Stimulated activated CD4-positive, alpha-beta T cell treated with anti-CD3 and anti-CD28 coated beads, TNF-alpha, amount 100 ng/mL, for 1 hour (primary cell): ENCODE data around the gene HOOK2.
A peak's percentile ranks its signal among the peaks of the same experiment; 100 is the strongest.

Experiments
- DNase-seq, 3 donors: peaks; one replicate each; pipeline ENCODE4 v3.0.0-alpha.2; 2020; ENCODE audit warnings: low read depth in 3 of 3, low spot score in 1 of 3

Gene HOOK2

GRCh38 chr19:12793290-12794195 lies 18.2 kb upstream of the HOOK2 start:
- peak; percentile 90 to 94 (median 93) for DNase-seq

- no peak for DNase-seq
Measured at GRCh38 chr19:12792853-12793289, 17.5 kb upstream of the HOOK2 start.

- DNase-seq: peak in 2 of 3 donors; percentile 51 to 61
Measured at GRCh38 chr19:12792051-12792852, 16.9 kb upstream of the HOOK2 start.

- DNase-seq: peak; percentile 93 to 99 (median 98)
Measured at GRCh38 chr19:12791345-12792050, 16.1 kb upstream of the HOOK2 start, which contains the start of gene JUNB. JUNB (plus strand) TSS chr19:12791486; CDS start chr19:12791772, 286 bp downstream.

- DNase-seq: no peak
Measured at GRCh38 chr19:12790628-12791344, 15.4 kb upstream of the HOOK2 start.

GRCh38 chr19:12789904-12790619 lies 14.7 kb upstream of the HOOK2 start:
- peak; percentile 68 to 87 (median 81) for DNase-seq

GRCh38 chr19:12789098-12789903 lies 13.9 kb upstream of the HOOK2 start:
- no peak for DNase-seq

- no peak for DNase-seq
Measured at GRCh38 chr19:12788682-12789097, 13.3 kb upstream of the HOOK2 start.

- no peak for DNase-seq
Measured at GRCh38 chr19:12788042-12788681, 12.8 kb upstream of the HOOK2 start.

GRCh38 chr19:12787458-12787857 lies 12.1 kb upstream of the HOOK2 start:
- DNase-seq: no peak

GRCh38 chr19:12786952-12787351 lies 11.6 kb upstream of the HOOK2 start:
- DNase-seq: no peak

GRCh38 chr19:12786141-12786870 lies 11.0 kb upstream of the HOOK2 start:
- no peak for DNase-seq

GRCh38 chr19:12785431-12786031 lies 10.2 kb upstream of the HOOK2 start:
- DNase-seq: no peak

GRCh38 chr19:12784871-12785430 lies 9.6 kb upstream of the HOOK2 start:
- no peak for DNase-seq

- no peak for DNase-seq
Measured at GRCh38 chr19:12784394-12784870, 9.1 kb upstream of the HOOK2 start.

GRCh38 chr19:12783849-12784393 lies 8.6 kb upstream of the HOOK2 start:
- DNase-seq: no peak
